Midbrain (tissue), 1 donor: ENCODE measurements around the gene CDH13.

Source experiments
- DNase-seq: peaks from one replicate; lab custom pipeline; 2025; lab: John Stamatoyannopoulos, UW

The CDH13 gene

GRCh38 chr16:82741073-82741615 lies 114.4 kb downstream of the CDH13 start:
- no peak for DNase-seq

GRCh38 chr16:82744958-82745357 lies 118.2 kb downstream of the CDH13 start:
- DNase-seq = no peak

GRCh38 chr16:82748026-82748425 lies 121.3 kb downstream of the CDH13 start:
- no peak for DNase-seq

- DNase-seq = no peak
Observed at GRCh38 chr16:82750068-82750467, 123.3 kb downstream of the CDH13 start.

- no peak for DNase-seq
Observed at GRCh38 chr16:82751020-82751419, 124.3 kb downstream of the CDH13 start.

- no peak for DNase-seq
Observed at GRCh38 chr16:82752172-82752571, 125.4 kb downstream of the CDH13 start.

- no peak for DNase-seq
Observed at GRCh38 chr16:82753821-82754220, 127.1 kb downstream of the CDH13 start.

GRCh38 chr16:82754716-82755513 lies 128.1 kb downstream of the CDH13 start:
- DNase-seq = no peak

- DNase-seq = no peak
Observed at GRCh38 chr16:82755570-82756282, 129.0 kb downstream of the CDH13 start.

GRCh38 chr16:82756283-82756599 lies 129.5 kb downstream of the CDH13 start:
- no peak for DNase-seq

- DNase-seq = no peak
Observed at GRCh38 chr16:82758406-82758805, 131.6 kb downstream of the CDH13 start.

GRCh38 chr16:82758904-82759303 lies 132.1 kb downstream of the CDH13 start:
- no peak for DNase-seq

- no peak for DNase-seq
Observed at GRCh38 chr16:82761236-82761635, 134.5 kb downstream of the CDH13 start.

GRCh38 chr16:82761858-82762257 lies 135.1 kb downstream of the CDH13 start:
- DNase-seq = peak; percentile 19

- DNase-seq = no peak
Observed at GRCh38 chr16:82763371-82763770, 136.6 kb downstream of the CDH13 start.

- DNase-seq = no peak
Observed at GRCh38 chr16:82767198-82767597, 140.4 kb downstream of the CDH13 start.

- DNase-seq = no peak
Observed at GRCh38 chr16:82767808-82768207, 141.0 kb downstream of the CDH13 start.

- peak; percentile 19 for DNase-seq
Observed at GRCh38 chr16:82769845-82770244, 143.1 kb downstream of the CDH13 start.

GRCh38 chr16:82772215-82772614 lies 145.4 kb downstream of the CDH13 start:
- DNase-seq = no peak

GRCh38 chr16:82773018-82773417 lies 146.2 kb downstream of the CDH13 start:
- no peak for DNase-seq

- DNase-seq = peak; percentile 13
Observed at GRCh38 chr16:82776470-82777146, 149.8 kb downstream of the CDH13 start.

- no peak for DNase-seq
Observed at GRCh38 chr16:82782715-82783251, 156.0 kb downstream of the CDH13 start.
